Osteoblast (primary cell): ENCODE data around the gene DNER. TPM values are rescaled to one million over a fixed set of nuclear protein-coding genes. Genes with fewer than 3 reads are reported as not detected.

Source experiments
- DNase-seq: peaks from one replicate; pipeline ENCODE4 v3.0.0; 2011; ENCODE audit warnings: low spot score, mixed read lengths; ENCODE audit not compliant: insufficient read length; ENCODE audit errors: missing footprints
- H2AFZ ChIP-seq: 2 replicates; pipeline ENCODE4 v1.6.0; 2011; ENCODE audit warnings: mild to moderate bottlenecking, low read length
- H3K27ac ChIP-seq: 2 replicates; pipeline ENCODE4 v1.5.1; 2011; ENCODE audit warnings: mild to moderate bottlenecking, low read depth, low read length, moderate library complexity
- H3K27me3 ChIP-seq: 2 replicates; pipeline ENCODE4 v1.6.0; 2012; ENCODE audit warnings: mild to moderate bottlenecking, control low read depth, inconsistent platforms, low read length, moderate library complexity; ENCODE audit not compliant: insufficient read depth
- H3K36me3 ChIP-seq: 2 replicates; pipeline ENCODE4 v1.5.1; 2011; ENCODE audit warnings: mild to moderate bottlenecking, low read length, control low read depth, moderate library complexity; ENCODE audit not compliant: insufficient read depth
- H3K4me1 ChIP-seq: 2 replicates; pipeline ENCODE4 v1.5.1; 2011; ENCODE audit warnings: mild to moderate bottlenecking, low read length, control low read depth, moderate library complexity; ENCODE audit not compliant: insufficient read depth
- H3K4me2 ChIP-seq: 2 replicates; pipeline ENCODE4 v1.6.0; 2011; ENCODE audit warnings: mild to moderate bottlenecking, low read length; ENCODE audit not compliant: insufficient read depth
- H3K4me3 ChIP-seq: fragments of 200-600 bp; sonication (generic); 3 replicates; pipeline ENCODE4 v1.5.1; 2012; ENCODE audit warnings: mild to moderate bottlenecking, low read length, inconsistent platforms; ENCODE audit not compliant: insufficient read depth
- H3K79me2 ChIP-seq: 2 replicates; pipeline ENCODE4 v1.6.0; 2012; ENCODE audit warnings: mild to moderate bottlenecking, low read length, control low read depth, inconsistent platforms; ENCODE audit not compliant: insufficient read depth
- H3K9me3 ChIP-seq: 2 replicates; pipeline ENCODE4 v1.5.1; 2011; ENCODE audit warnings: low read depth, low read length, control low read depth
- H4K20me1 ChIP-seq: 2 replicates; pipeline ENCODE4 v1.6.0; 2012; ENCODE audit warnings: mild to moderate bottlenecking, low read length, control low read depth; ENCODE audit not compliant: insufficient read depth
- CTCF ChIP-seq: IDR thresholded peaks from 2 replicates; pipeline ENCODE4 v1.5.1; 2011; ENCODE audit warnings: mild to moderate bottlenecking, low read depth, low read length, moderate library complexity; ENCODE audit errors: extremely low read depth
- total RNA-seq: library from RNA; depleted of rRNA; stranded (reverse); fragments of >200 nt; gene quantifications from 2 replicates; pipeline ENCODE4 v1.2.3, GENCODE V29; 2012

DNER gene
- total RNA-seq, 1 donor: 0.36 TPM

DNA sequence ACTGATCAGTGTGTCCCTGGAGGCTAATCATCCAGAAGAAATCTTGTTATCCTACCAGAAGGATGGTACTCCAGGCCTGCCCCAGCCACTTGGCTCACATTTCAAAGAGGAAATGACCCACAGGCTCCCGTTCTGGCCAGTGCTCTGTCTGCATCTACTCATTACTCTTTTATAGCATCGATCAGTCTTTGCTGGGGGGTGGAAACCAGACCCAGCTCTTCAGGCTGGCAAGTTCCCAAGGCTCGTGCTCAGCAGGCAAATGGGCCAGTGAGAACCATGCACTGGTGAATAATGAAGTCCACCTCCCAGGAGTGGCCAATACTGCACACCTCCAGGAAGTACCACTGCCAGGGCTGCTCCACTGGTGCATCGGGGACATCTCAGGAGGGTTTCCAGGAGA is 38.8 kb downstream of the DNER start:
- DNase-seq: no peak
- no peaks in the 10 kb centered on the region for H3K36me3 ChIP-seq
- H3K27me3 ChIP-seq: no peaks in the 10 kb centered on the region
- H3K4me2 ChIP-seq: no peak overlapping the region
- no peak overlapping the region for H3K4me3 ChIP-seq
- H3K27ac ChIP-seq: no peak overlapping the region
- no peak for TF ChIP-seq CTCF
- no peak overlapping the region for H2AFZ ChIP-seq
- H4K20me1 ChIP-seq: no peaks in the 10 kb centered on the region
- no peaks in the 10 kb centered on the region for H3K4me1 ChIP-seq
- no peaks in the 10 kb centered on the region for H3K9me3 ChIP-seq
- H3K79me2 ChIP-seq: no peaks in the 10 kb centered on the region

GRCh38 chr2:229674830-229675530 is 39.4 kb downstream of the DNER start:
- H3K79me2 ChIP-seq: no peaks in the 10 kb centered on the region
- TF ChIP-seq CTCF: no peak
- no peak overlapping the region for H2AFZ ChIP-seq
- H3K4me2 ChIP-seq: no peak overlapping the region
- no peaks in the 10 kb centered on the region for H4K20me1 ChIP-seq
- H3K27ac ChIP-seq: no peak overlapping the region
- no peaks in the 10 kb centered on the region for H3K27me3 ChIP-seq
- H3K36me3 ChIP-seq: no peaks in the 10 kb centered on the region
- no peaks in the 10 kb centered on the region for H3K9me3 ChIP-seq
- H3K4me1 ChIP-seq: no peaks in the 10 kb centered on the region
- no peak overlapping the region for H3K4me3 ChIP-seq
- peak; percentile 6 for DNase-seq

DNA sequence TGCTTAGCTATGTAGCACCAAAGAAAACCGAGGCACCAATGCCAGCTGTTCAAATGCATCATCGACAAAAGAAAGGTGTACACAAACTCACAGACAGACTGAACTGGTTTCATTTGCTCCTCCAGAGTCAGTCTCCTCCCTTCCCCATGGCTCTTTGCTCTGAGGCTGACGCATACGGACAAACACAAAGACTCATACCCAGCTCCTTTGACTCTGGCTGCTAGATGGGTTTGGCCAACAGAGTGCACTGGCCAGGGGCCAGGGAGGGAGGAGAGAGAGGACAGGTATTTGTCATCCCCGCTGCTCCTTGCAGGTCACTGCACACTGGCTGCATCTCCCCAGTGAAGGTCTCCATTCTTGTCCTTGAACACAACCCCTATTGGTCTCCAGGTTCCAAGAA is 40.7 kb downstream of the DNER start:
- no peak overlapping the region for H3K4me2 ChIP-seq
- DNase-seq: no peak

GRCh38 chr2:229672021-229672420 is 42.3 kb downstream of the DNER start:
- no peak for DNase-seq
- H3K36me3 ChIP-seq: no peaks in the 10 kb centered on the region
- H3K4me3 ChIP-seq: no peak overlapping the region
- TF ChIP-seq CTCF: no peak
- H3K4me2 ChIP-seq: no peak overlapping the region
- H3K4me1 ChIP-seq: no peaks in the 10 kb centered on the region
- no peak overlapping the region for H2AFZ ChIP-seq
- no peaks in the 10 kb centered on the region for H3K79me2 ChIP-seq
- H3K27me3 ChIP-seq: no peaks in the 10 kb centered on the region
- no peak overlapping the region for H3K27ac ChIP-seq
- H4K20me1 ChIP-seq: no peaks in the 10 kb centered on the region
- no peaks in the 10 kb centered on the region for H3K9me3 ChIP-seq

More for the DNA sequence above, 40.7 kb downstream of the DNER start:
- H3K4me1 ChIP-seq: no peaks in the 10 kb centered on the region
- no peak overlapping the region for H3K4me3 ChIP-seq
- no peaks in the 10 kb centered on the region for H3K9me3 ChIP-seq
- no peaks in the 10 kb centered on the region for H3K36me3 ChIP-seq
- no peaks in the 10 kb centered on the region for H3K27me3 ChIP-seq
- no peaks in the 10 kb centered on the region for H3K79me2 ChIP-seq
- TF ChIP-seq CTCF: no peak
- no peaks in the 10 kb centered on the region for H4K20me1 ChIP-seq
- no peak overlapping the region for H2AFZ ChIP-seq
- no peak overlapping the region for H3K27ac ChIP-seq
